Activated T-cell treated with anti-CD3 and anti-CD28 coated beads for 24 hours (primary cell): ENCODE data around the gene JUN.

Source experiments
- DNase-seq: peaks from one replicate; pipeline ENCODE4 v3.0.0-alpha.2; 2020; ENCODE audit warnings: low read depth

Gene JUN

GRCh38 chr1:58783090-58783992 lies 506 bp downstream of the JUN start:
- peak; percentile 15 for DNase-seq

DNA sequence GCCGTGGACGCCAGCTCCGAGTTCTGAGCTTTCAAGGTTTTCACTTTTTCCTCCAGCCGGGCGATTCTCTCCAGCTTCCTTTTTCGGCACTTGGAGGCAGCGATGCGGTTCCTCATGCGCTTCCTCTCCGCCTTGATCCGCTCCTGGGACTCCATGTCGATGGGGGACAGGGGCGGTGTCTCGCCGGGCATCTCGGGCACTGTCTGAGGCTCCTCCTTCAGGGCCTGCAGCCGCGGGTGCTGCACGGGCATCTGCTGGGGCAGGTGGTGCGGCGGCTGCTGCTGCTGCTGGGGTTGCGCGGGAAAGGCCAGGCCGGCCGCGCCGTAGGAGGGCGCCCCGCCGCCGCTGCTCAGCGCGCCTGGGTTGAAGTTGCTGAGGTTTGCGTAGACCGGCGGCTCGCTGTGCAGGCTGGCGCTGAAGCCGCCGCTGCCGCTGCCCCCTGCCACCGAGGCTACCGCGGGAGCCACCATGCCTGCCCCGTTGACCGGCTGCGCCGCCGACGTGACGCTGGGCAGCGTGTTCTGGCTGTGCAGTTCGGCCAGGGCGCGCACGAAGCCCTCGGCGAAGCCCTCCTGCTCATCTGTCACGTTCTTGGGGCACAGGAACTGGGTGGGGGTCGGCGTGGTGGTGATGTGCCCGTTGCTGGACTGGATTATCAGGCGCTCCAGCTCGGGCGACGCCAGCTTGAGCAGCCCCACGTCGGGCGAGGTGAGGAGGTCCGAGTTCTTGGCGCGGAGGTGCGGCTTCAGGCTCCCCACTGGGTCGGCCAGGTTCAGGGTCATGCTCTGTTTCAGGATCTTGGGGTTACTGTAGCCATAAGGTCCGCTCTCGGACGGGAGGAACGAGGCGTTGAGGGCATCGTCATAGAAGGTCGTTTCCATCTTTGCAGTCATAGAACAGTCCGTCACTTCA lies 1.4 kb downstream of the JUN start:
- DNase-seq, result peak; percentile 32

DNA sequence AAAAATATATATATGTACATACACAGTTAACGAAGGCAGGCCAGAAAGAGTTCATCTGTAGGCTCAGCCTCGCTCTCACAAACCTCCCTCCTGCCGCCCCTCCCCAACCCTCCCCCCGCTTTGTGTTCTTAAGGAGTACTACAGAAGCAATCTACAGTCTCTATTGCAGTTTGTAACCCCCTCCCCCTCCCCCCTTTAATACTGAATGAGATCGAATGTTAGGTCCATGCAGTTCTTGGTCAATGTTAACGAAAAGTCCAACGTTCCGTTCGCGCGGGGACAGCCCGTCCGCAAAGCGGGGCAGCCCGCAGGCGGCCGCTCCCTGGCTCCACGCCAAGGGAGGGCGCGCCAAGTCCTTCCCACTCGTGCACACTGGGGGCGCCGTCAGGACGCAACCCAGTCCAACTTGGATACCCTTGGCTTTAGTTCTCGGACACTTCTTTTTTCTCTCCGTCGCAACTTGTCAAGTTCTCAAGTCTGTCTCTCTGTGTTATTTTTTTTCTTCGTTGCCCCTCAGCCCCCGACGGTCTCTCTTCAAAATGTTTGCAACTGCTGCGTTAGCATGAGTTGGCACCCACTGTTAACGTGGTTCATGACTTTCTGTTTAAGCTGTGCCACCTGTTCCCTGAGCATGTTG lies 2.2 kb downstream of the JUN start:
- peak; percentile 8 for DNase-seq

- no peak for DNase-seq
These were observed 2.9 kb downstream of the JUN start for GRCh38 chr1:58780836-58781452.

DNA sequence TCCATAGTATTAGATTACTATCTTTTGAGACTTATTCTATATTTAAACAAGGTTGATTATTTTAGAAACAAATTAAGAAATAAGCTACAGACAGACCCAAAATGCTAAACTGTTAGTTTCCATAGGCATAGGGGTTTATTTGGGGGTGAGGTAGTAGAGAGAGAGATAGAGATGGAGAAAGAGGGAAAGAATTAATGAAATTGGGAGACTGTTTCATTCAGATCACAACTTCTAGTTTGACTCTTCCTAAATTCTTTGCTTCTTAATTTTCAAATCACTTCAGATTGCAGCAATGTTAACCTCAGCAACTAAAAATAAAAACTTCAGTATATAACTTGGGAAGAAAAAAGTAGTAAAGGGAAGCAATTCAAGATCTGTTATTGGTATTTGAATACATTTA lies 3.4 kb downstream of the JUN start:
- no peak for DNase-seq

DNA sequence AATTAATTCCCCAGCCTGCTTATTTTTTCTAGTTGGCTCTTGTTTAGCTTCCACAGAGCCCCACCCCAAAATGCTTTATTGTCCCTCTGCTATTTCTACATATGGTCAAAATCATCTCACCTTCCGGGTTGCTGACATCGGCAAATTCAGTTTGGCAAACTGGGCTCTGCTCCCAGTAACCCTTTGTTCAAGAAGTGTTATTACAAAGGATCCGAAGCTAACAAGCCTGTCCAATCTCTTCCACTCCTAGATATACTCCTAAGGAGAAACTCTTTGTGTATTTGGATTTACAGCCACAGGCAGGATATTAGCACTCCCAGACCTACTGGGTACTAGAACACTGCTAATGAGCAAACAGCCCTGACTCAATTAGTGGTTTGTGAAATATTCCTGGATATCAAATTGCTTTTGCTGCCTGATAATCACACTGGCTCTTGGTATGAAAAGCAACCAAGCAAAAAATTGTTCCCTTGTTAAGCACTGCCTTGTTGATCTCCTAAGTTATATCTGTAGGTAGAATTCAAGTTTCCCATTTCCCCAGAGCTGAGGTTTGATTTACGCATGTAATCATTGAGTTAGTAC lies 4.0 kb downstream of the JUN start:
- no peak for DNase-seq

DNA sequence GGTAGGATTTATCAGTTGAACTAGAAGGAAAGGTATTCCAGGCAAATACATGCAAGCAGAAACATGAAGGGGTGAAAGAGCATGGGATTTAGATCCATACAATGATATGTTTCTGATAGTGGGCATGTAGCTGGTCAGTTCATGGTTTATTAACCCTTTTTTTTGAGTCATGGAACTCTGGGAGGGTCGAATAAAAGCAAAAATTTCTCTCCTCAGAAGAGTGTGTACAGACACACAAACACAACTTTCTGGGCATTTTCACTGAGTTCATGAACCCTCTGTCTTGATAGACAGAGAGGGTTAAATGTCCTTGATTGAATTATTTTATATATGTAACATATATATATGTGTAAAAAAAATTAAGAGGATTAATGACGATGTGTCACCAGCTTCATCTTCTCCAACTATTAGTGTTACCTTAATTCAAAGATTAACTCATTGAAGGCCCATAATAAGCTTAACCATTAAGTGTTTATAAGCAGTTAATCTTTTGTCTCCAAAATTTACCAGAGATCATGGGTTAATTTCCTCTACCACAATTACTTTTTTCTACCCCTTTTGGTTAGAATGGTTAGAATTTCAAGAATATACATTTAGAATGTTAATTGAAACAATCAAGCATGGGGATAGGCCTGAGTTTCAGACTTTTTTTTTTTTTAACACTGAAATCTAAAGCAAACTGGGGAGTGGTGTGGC lies 4.6 kb downstream of the JUN start:
- no peak for DNase-seq

DNA sequence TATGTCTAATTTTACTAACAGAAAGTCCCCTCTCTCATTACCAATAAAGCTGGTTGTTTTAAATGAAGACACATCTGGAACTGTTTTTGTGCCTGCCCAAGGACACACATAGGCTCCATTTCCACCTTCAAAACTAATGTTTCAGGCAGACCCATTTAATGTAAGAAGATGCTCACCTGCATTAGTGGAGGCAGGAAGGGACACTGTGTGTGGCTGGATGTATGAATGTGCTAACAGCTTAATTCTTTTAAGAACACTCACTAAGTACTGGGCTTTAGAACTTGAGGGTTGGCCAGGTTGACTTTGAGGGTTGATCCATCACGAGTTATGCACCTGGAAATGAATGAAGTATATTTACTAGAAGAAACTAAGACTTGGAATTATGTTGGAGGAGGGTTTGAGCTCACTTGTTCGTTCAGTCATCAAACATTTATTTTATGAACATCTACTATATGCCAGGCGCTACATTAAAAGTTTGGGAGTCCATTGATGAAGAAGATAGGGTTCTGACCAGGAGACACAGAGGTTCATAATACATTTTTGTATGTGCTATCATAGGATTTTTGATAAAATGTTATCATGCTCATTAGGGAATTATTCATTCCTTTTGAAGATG lies 5.4 kb downstream of the JUN start:
- DNase-seq, result no peak

GRCh38 chr1:58774027-58774426 lies 9.8 kb downstream of the JUN start:
- no peak for DNase-seq

DNA sequence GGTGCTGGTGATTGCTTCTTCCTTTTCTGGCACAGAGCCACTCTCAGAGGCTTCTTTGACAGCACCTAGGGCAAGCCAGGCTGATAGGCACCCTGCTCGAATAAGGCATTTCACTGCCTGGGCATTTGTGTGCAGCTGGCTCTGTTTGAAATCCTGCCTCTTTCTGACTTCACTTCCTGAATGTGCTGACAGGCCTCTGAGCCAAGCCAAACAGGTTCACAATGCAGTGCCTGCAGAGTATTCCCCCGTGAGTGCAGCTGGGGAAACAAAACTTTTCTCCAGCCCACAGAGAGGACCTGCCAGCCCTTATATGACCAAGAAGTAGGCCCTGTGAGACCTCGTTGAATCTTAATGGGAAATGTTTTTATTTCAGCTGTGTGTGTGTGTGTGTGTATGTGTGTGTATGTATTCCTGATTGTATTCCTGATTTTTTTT lies 10.4 kb downstream of the JUN start:
- no peak for DNase-seq

- DNase-seq, result no peak
These were observed 14.0 kb downstream of the JUN start for GRCh38 chr1:58769809-58770320.

DNA sequence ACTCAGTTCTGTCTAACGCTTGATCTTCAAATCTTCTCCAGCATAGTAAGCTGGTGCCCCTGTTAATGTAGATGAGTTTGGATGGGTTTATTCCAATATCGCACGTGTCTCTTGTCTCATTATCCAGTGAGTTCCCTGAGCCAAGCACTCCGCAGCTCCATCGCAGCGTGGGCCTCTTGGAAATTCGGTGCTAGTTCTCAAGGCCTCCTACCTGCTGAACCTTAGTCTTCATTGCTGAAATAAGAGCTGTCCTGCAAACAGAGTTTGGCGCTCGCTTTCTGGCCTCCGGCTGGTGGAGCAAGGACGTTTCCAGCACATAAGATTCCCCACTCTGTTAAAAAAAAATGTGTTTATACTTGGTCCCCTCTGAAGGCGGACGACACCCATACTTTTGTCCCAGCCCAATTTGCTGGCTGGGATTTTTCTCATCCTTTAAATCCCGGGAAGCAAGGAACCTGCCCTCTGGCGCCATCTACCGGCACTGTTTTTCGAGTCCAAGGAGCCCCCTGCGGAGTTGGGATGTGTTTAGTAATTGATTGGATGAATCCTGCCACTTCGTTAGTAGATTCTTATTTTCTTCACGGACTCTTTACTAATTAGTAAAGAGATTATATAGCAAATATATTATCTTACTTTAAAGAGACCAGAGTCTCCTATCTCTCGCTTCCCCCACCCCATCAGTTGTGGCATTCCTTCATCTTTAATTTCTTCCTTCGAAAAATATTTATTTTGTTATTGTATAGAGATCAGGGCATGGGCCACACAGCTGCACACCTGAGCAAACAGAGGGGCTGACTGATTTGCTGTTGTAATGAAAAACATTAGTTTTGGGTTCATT lies 14.7 kb downstream of the JUN start:
- DNase-seq, result peak; percentile 18

DNA sequence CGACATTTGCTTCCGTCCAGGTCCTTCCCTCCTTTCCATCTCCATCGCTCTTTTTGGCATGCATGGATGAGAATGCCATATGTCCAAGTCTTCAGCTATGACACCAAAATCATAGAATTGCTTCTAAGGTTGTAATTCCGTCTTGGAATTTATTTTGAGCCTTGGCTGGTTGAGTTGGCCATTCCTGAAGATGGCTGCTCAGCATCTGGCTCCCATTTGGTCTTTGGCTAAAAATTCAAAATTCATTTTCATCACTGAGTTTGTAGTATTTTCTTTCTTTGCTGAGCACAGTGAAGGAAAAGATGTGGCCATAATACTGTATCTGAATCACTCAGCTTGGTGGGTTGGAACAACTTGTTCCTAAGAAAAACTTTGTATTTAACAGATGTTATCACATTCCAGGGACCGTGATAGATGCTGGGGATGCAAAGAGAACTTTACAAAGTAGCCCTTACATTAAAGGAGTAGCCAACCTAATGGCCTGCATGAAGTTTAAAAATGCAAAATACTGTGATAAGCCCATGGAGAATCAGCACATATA lies 15.6 kb downstream of the JUN start:
- no peak for DNase-seq

- DNase-seq, result no peak
These were observed 16.7 kb downstream of the JUN start for GRCh38 chr1:58767143-58767542.

DNA sequence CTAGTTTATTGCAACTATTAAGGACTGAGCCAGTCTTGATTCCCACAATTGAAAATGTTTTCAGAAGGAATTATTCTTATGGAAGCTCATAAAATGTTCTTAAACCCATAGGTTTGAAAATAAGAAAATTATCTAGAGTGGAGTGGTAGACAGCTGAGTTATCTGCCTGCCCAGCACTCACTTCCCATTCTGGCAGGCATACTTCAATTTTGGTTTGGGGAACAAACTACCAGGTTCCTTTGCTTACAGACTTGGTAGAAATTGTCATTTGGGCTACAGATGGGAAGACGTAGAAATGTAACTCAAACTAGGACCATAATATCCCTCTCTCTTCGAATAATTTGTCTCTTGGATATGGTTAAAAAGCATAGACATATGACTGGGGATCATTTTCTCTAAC lies 18.4 kb downstream of the JUN start:
- DNase-seq, result no peak

DNA sequence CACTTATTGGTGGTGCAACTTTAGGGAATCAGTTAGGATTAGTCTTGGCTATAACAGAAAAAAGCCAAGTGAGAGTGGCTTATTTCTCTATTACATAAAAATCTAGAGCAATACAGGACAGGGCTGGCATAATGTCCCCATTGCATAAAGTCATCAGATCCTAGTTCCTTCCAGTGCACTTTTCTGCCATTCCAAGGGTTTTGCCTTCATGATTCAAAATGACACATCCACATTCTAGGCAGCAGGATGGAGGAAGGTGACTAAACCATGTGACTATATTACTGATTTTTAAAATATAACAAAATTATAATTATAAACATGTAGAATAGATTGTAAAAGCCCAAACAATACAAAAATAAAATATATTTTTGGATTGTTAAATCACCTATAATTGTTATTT lies 18.8 kb downstream of the JUN start:
- no peak for DNase-seq

DNA sequence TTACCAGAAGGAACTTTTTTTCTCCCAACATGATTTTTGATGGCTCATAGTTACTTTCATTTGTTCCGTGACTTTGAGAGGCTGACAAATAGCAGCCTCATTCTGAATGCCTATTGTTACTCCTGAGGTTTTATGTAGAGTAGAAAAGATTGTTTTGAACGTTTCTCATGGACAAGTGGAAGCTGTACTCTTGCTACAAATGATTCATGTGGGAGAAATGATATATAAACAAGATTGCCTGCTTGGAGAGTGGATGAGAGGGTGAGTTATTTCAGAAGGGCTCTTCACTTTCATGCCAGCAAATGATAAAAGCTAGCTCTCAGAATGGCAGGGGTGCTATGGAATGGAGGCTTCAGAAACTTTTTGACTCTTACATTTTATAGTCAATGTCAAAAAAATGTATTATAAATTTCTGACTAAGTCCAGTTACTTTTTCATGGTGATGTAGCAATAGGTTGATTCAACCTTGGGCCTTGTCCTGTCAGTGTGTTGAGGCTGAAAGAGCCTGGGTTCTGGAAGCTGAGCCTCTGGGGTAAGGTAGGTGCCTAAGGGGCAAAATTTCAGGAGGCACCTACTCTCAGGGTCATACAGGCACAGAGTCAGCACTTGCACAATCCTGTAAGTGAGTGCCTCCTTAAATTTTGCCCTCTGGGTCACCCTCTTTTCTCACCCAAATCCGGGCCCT lies 19.4 kb downstream of the JUN start:
- no peak for DNase-seq

- DNase-seq, result no peak
These were observed 20.6 kb downstream of the JUN start for GRCh38 chr1:58763214-58763613.

- DNase-seq, result no peak
These were observed 21.0 kb downstream of the JUN start for GRCh38 chr1:58762806-58763205.
